Activated CD4-positive, alpha-beta T cell treated with anti-CD3 and anti-CD28 coated beads for 24 hours (primary cell): ENCODE results near the gene TMEM266.

Experiments used
- DNase-seq, 2 donors: peaks; one replicate each; pipeline ENCODE4 v3.0.0-alpha.2; 2020; ENCODE audit warnings: low read depth in 2 of 2

TMEM266 gene

GRCh38 chr15:76162036-76162398 lies 102.2 kb downstream of the TMEM266 start:
- no peak for DNase-seq

GRCh38 chr15:76162784-76163456 lies 103.1 kb downstream of the TMEM266 start:
- no peak for DNase-seq

- DNase-seq, result no peak
Measured at GRCh38 chr15:76163457-76164295, 103.9 kb downstream of the TMEM266 start.

GRCh38 chr15:76164602-76165001 lies 104.8 kb downstream of the TMEM266 start:
- DNase-seq, result no peak

GRCh38 chr15:76165951-76166350 lies 106.2 kb downstream of the TMEM266 start:
- DNase-seq, result no peak

GRCh38 chr15:76168237-76168984 lies 108.6 kb downstream of the TMEM266 start:
- DNase-seq, result no peak

- DNase-seq, result no peak
Measured at GRCh38 chr15:76169018-76169417, 109.2 kb downstream of the TMEM266 start.

- no peak for DNase-seq
Measured at GRCh38 chr15:76169911-76170800, 110.4 kb downstream of the TMEM266 start.

GRCh38 chr15:76172782-76173181 lies 113.0 kb downstream of the TMEM266 start:
- DNase-seq, result no peak

- no peak for DNase-seq
Measured at GRCh38 chr15:76173317-76173834, 113.6 kb downstream of the TMEM266 start.

GRCh38 chr15:76174654-76175053 lies 114.9 kb downstream of the TMEM266 start:
- DNase-seq, result no peak

GRCh38 chr15:76175442-76175841 lies 115.7 kb downstream of the TMEM266 start:
- DNase-seq, result no peak

GRCh38 chr15:76176059-76176458 lies 116.3 kb downstream of the TMEM266 start:
- DNase-seq, result no peak

- no peak for DNase-seq
Measured at GRCh38 chr15:76176487-76177085, 116.8 kb downstream of the TMEM266 start.

GRCh38 chr15:76177491-76178040 lies 117.8 kb downstream of the TMEM266 start:
- no peak for DNase-seq

- no peak for DNase-seq
Measured at GRCh38 chr15:76178296-76179000, 118.7 kb downstream of the TMEM266 start.

- no peak for DNase-seq
Measured at GRCh38 chr15:76179023-76179422, 119.2 kb downstream of the TMEM266 start.

- no peak for DNase-seq
Measured at GRCh38 chr15:76180321-76180720, 120.5 kb downstream of the TMEM266 start.

- peak in 1 of 2 donors; percentile 21 for DNase-seq
Measured at GRCh38 chr15:76181705-76182107, 121.9 kb downstream of the TMEM266 start.
